Activated CD8-positive, alpha-beta T cell treated with anti-CD3 and anti-CD28 coated beads for 36 hours (primary cell): ENCODE results near the gene MRPL39. TPM values are rescaled to one million over a fixed set of nuclear protein-coding genes. Genes with fewer than 3 reads are reported as not detected.

Source experiments
- ATAC-seq: fragments of 200-7000 bp; cut with Tn5 transposase; one replicate; pipeline ENCODE4 v1.10.0; 2021; ENCODE audit warnings: mild to moderate bottlenecking, moderate library complexity
- CTCF ChIA-PET: fragments of 350-600 bp; sonication (Branson Sonifier 250); formaldehyde crosslinking; loops from one replicate; lab custom pipeline; 2021; ENCODE audit warnings: antibody characterized with exemption; lab: Charles Lee
- POLR2A ChIA-PET: fragments of 350-600 bp; sonication (Branson Sonifier 250); formaldehyde crosslinking; loops from one replicate; lab custom pipeline; 2021; ENCODE audit warnings: antibody characterized with exemption; lab: Charles Lee
- DNase-seq: peaks from one replicate; pipeline ENCODE4 v3.0.0-alpha.2; 2020
- H3K27ac Mint-ChIP-seq: one replicate; pipeline ENCODE4 v1.8.0; 2021; ENCODE audit warnings: mild to moderate bottlenecking, mixed read lengths
- H3K27me3 Mint-ChIP-seq: one replicate; pipeline ENCODE4 v1.8.0; 2021; ENCODE audit warnings: mixed read lengths
- H3K36me3 Mint-ChIP-seq: one replicate; pipeline ENCODE4 v1.8.0; 2021; ENCODE audit warnings: low read depth, mixed read lengths
- H3K4me1 Mint-ChIP-seq: one replicate; pipeline ENCODE4 v1.8.0; 2021; ENCODE audit warnings: low read depth, mixed read lengths
- H3K4me3 Mint-ChIP-seq: one replicate; pipeline ENCODE4 v1.8.0; 2021; ENCODE audit warnings: mild to moderate bottlenecking, moderate library complexity, mixed read lengths
- H3K9me3 Mint-ChIP-seq: one replicate; pipeline ENCODE4 v1.8.0; 2021; ENCODE audit warnings: mixed read lengths
- CTCF ChIP-seq: fragments of 200-600 bp; IDR thresholded peaks from one replicate; pipeline ENCODE4 v1.8.0; 2022; ENCODE audit warnings: antibody characterized with exemption, mild to moderate bottlenecking
- intact Hi-C: fragments of 100-400 bp; cut with micrococcal nuclease; formaldehyde crosslinking; loops from one replicate; pipeline ENCODE4 v1.10.0; 2022
- total RNA-seq, 2 experiments: library from RNA; stranded (reverse); gene quantifications; one replicate each; pipeline ENCODE4 v1.2.3, GENCODE V29; 2021

MRPL39 gene
- total RNA-seq, 2 experiments from 2014 or later: 67.1 to 71.0 TPM

GRCh38 chr21:25541042-25541441, 66.2 kb downstream of the MRPL39 start:
- no peak for ATAC-seq
- POLR2A ChIA-PET: interaction anchor here (0.6 kb wide), 1 partner anchor 10 kb away, joined by 3 read pairs; no protein-coding TSS in a partner anchor
- no peak for TF ChIP-seq CTCF
- CTCF ChIA-PET: interaction anchor here (1.0 to 1.7 kb wide), 3 partner anchors 9 to 120 kb away, joined by 3 to 5 read pairs (median 3); no protein-coding TSS in a partner anchor
- intact Hi-C loops: no loop called here
- H3K36me3 Mint-ChIP-seq: peaks cover 5% of the 10 kb centered on the region
- no peaks in the 10 kb centered on the region for H3K27me3 Mint-ChIP-seq
- H3K4me3 Mint-ChIP-seq: no peak overlapping the region
- no peak for DNase-seq
- H3K27ac Mint-ChIP-seq: no peak overlapping the region
- H3K9me3 Mint-ChIP-seq: peaks cover 22% of the 10 kb centered on the region
- peaks cover 3% of the 10 kb centered on the region for H3K4me1 Mint-ChIP-seq

- POLR2A ChIA-PET: interaction anchor here (1.0 to 1.8 kb wide), 2 partner anchors 10 to 19 kb away, joined by 3 to 6 read pairs; no protein-coding TSS in a partner anchor
- no peak for ATAC-seq
- H3K27me3 Mint-ChIP-seq: no peaks in the 10 kb centered on the region
- peaks cover 22% of the 10 kb centered on the region for H3K9me3 Mint-ChIP-seq
- CTCF ChIA-PET: interaction anchor here (1.1 to 1.3 kb wide), 2 partner anchors 9 to 16 kb away, joined by 3 read pairs; no protein-coding TSS in a partner anchor
- intact Hi-C loops: no loop called here
- no peak overlapping the region for H3K4me3 Mint-ChIP-seq
- no peak for TF ChIP-seq CTCF
- H3K36me3 Mint-ChIP-seq: peaks cover 5% of the 10 kb centered on the region
- no peak for DNase-seq
- H3K27ac Mint-ChIP-seq: no peak overlapping the region
- peaks cover 3% of the 10 kb centered on the region for H3K4me1 Mint-ChIP-seq
Measured at GRCh38 chr21:25539606-25540005, 67.7 kb downstream of the MRPL39 start.

- Mint-ChIP-seq H3K9me3 (peaks cover 18% of the 10 kb centered on the region), H3K27ac (no peak overlapping the region), H3K4me3 (no peak overlapping the region), H3K27me3 (no peaks in the 10 kb centered on the region), H3K36me3 (peaks cover 5% of the 10 kb centered on the region), H3K4me1 (peaks cover 3% of the 10 kb centered on the region)
- TF ChIP-seq CTCF: no peak
- DNase-seq (no peak), ATAC-seq (no peak)
- intact Hi-C loops: no loop called here
- CTCF ChIA-PET: no interaction called here
- POLR2A ChIA-PET: interaction anchor here (1.2 kb wide), 1 partner anchor 22 kb away, joined by 3 read pairs; no protein-coding TSS in a partner anchor
Measured at GRCh38 chr21:25537174-25537573, 70.1 kb downstream of the MRPL39 start.

GRCh38 chr21:25536752-25537151, 70.5 kb downstream of the MRPL39 start:
- H3K27ac Mint-ChIP-seq: no peak overlapping the region
- no peak for TF ChIP-seq CTCF
- ChIA-PET POLR2A (interaction anchor here (0.7 to 1.2 kb wide), 2 partner anchors 9 to 23 kb away, joined by 3 read pairs; no protein-coding TSS in a partner anchor), CTCF (interaction anchor here (2.2 kb wide), 1 partner anchor 11 kb away, joined by 7 read pairs; no protein-coding TSS in a partner anchor)
- peaks cover 3% of the 10 kb centered on the region for H3K4me1 Mint-ChIP-seq
- H3K9me3 Mint-ChIP-seq: peaks cover 18% of the 10 kb centered on the region
- no peak overlapping the region for H3K4me3 Mint-ChIP-seq
- intact Hi-C loops: no loop called here
- ATAC-seq (no peak), DNase-seq (no peak)
- H3K36me3 Mint-ChIP-seq: peaks cover 5% of the 10 kb centered on the region
- no peaks in the 10 kb centered on the region for H3K27me3 Mint-ChIP-seq

- Mint-ChIP-seq H3K27me3 (no peaks in the 10 kb centered on the region), H3K4me1 (no peaks in the 10 kb centered on the region), H3K9me3 (peaks cover 18% of the 10 kb centered on the region), H3K4me3 (no peak overlapping the region), H3K36me3 (peaks cover 5% of the 10 kb centered on the region), H3K27ac (no peak overlapping the region)
- no peak for DNase-seq
- TF ChIP-seq CTCF: no peak
- ATAC-seq: no peak
- intact Hi-C loops: no loop called here
- CTCF ChIA-PET: interaction anchor here (2.2 kb wide), 1 partner anchor 10 kb away, joined by 7 read pairs; no protein-coding TSS in a partner anchor
- POLR2A ChIA-PET: no interaction called here
Measured at GRCh38 chr21:25535849-25536248, 71.4 kb downstream of the MRPL39 start.
